Fibroblast of mammary gland (primary cell): ENCODE results near the gene KRT86.

Experiments
- DNase-seq: peaks from one replicate; pipeline ENCODE4 v3.0.0-alpha.2; 2010; ENCODE audit warnings: low read depth
- H3K4me3 ChIP-seq: 2 replicates; pipeline ENCODE4 v1.5.1; 2011; ENCODE audit warnings: low read depth, mild to moderate bottlenecking, low read length, moderate library complexity; ENCODE audit not compliant: control insufficient read depth
- CTCF ChIP-seq: conservative IDR thresholded peaks from 2 replicates; pipeline ENCODE4 v1.5.1; 2011; ENCODE audit warnings: low read depth, low read length, inconsistent platforms; ENCODE audit not compliant: control insufficient read depth, insufficient read depth

KRT86 gene

GRCh38 chr12:52291267-52291935 lies 17.0 kb downstream of the KRT86 start, which contains the start of gene KRT81:
KRT81 (minus strand) TSS chr12:52291534; CDS start chr12:52291465, 69 bp downstream.
- DNase-seq = no peak
- no peak within 1 kb of the TSS for H3K4me3 ChIP-seq
- TF ChIP-seq CTCF = no peak

- TF ChIP-seq CTCF = no peak
- DNase-seq = no peak
- no peak overlapping the region for H3K4me3 ChIP-seq
Observed at GRCh38 chr12:52293926-52294325, 19.5 kb downstream of the KRT86 start.

- no peak for TF ChIP-seq CTCF
- H3K4me3 ChIP-seq = no peak overlapping the region
- no peak for DNase-seq
Observed at GRCh38 chr12:52294803-52295202, 20.4 kb downstream of the KRT86 start.

- DNase-seq = peak; percentile 27
- no peak for TF ChIP-seq CTCF
- H3K4me3 ChIP-seq = no peak overlapping the region
Observed at GRCh38 chr12:52295663-52296062, 21.2 kb downstream of the KRT86 start.

GRCh38 chr12:52296572-52297215 lies 22.2 kb downstream of the KRT86 start:
- DNase-seq = no peak
- no peak for TF ChIP-seq CTCF
- no peak overlapping the region for H3K4me3 ChIP-seq

GRCh38 chr12:52298677-52299190 lies 24.3 kb downstream of the KRT86 start:
- no peak for TF ChIP-seq CTCF
- no peak for DNase-seq

More at GRCh38 chr12:52298677-52299190, 24.3 kb downstream of the KRT86 start:
- no peak overlapping the region for H3K4me3 ChIP-seq
